ENCODE results near the gene TWIST1. TPM values are rescaled to one million over a fixed set of nuclear protein-coding genes. Genes with fewer than 3 reads are reported as not detected.
A peak's percentile ranks its signal among the peaks of the same experiment; 100 is the strongest.

Gene TWIST1
- total RNA-seq (2014; rRNA removed; shearing (Covaris generic)): 29.1 and 40.1 TPM in 2 replicates

- peak; percentile 92 for DNase-seq (ENCODE audit: low spot score)
These were observed at the start of gene TWIST1 for GRCh38 chr7:19117091-19117869. Gene TWIST1 (minus strand): TSS chr7:19117636. CDS start chr7:19117321, 315 bp downstream.

GRCh38 chr7:19161671-19162070, 44.2 kb upstream of the TWIST1 start:
- DNase-seq (ENCODE audit: low spot score): no peak

- no peak for DNase-seq (ENCODE audit: low spot score)
These were observed 29.3 kb upstream of the TWIST1 start for GRCh38 chr7:19146699-19147098.

- DNase-seq (ENCODE audit: low spot score): no peak
These were observed 28.1 kb upstream of the TWIST1 start for GRCh38 chr7:19145434-19146115.

GRCh38 chr7:19144661-19145433, 27.4 kb upstream of the TWIST1 start, which contains the start of gene FERD3L:
Gene FERD3L (minus strand): TSS chr7:19145421. CDS start chr7:19145362, 59 bp downstream.
- no peak for DNase-seq (ENCODE audit: low spot score)

- DNase-seq (ENCODE audit: low spot score): no peak
These were observed 26.6 kb upstream of the TWIST1 start for GRCh38 chr7:19143881-19144574.

GRCh38 chr7:19139706-19140327, 22.4 kb upstream of the TWIST1 start:
- no peak for DNase-seq (ENCODE audit: low spot score)

- DNase-seq (ENCODE audit: low spot score): no peak
These were observed 16.4 kb upstream of the TWIST1 start for GRCh38 chr7:19133886-19134285.

GRCh38 chr7:19133390-19133789, 16.0 kb upstream of the TWIST1 start:
- DNase-seq (ENCODE audit: low spot score): no peak

GRCh38 chr7:19128856-19129255, 11.4 kb upstream of the TWIST1 start:
- no peak for DNase-seq (ENCODE audit: low spot score)

GRCh38 chr7:19121977-19122588, 4.6 kb upstream of the TWIST1 start:
- peak; percentile 83 for DNase-seq (ENCODE audit: low spot score)

GRCh38 chr7:19119870-19120486, 2.5 kb upstream of the TWIST1 start:
- DNase-seq (ENCODE audit: low spot score): no peak

- DNase-seq (ENCODE audit: low spot score): no peak
These were observed 1.9 kb upstream of the TWIST1 start for GRCh38 chr7:19119372-19119771.

GRCh38 chr7:19118636-19119371, 1.4 kb upstream of the TWIST1 start:
- DNase-seq (ENCODE audit: low spot score): no peak

GRCh38 chr7:19117870-19118608, 603 bp upstream of the TWIST1 start:
- DNase-seq (ENCODE audit: low spot score): peak; percentile 45

GRCh38 chr7:19116121-19117090, 1.0 kb downstream of the TWIST1 start:
- peak; percentile 79 for DNase-seq (ENCODE audit: low spot score)

GRCh38 chr7:19114551-19114855, 2.9 kb downstream of the TWIST1 start:
- DNase-seq (ENCODE audit: low spot score): no peak

All from H4 (cell line).